H1 (cell line): ENCODE data around the gene SLC25A17. TPM values are rescaled to one million over a fixed set of nuclear protein-coding genes. Genes with fewer than 3 reads are reported as not detected.

ENCODE experiments used
- CTCF ChIA-PET: fragments of 300-600 bp; sonication (Branson Sonifier 250); formaldehyde crosslinking; loops from one replicate; lab custom pipeline; 2021; ENCODE audit not compliant: partially characterized antibody; lab: Charles Lee
- POLR2A ChIA-PET: fragments of 300-600 bp; sonication (Branson Sonifier 250); formaldehyde crosslinking; loops from one replicate; lab custom pipeline; 2021; ENCODE audit warnings: inconsistent platforms; ENCODE audit not compliant: partially characterized antibody; lab: Charles Lee
- DNase-seq, 2 experiments: peaks; one replicate each; pipeline versions ENCODE4 v3.0.0 to v3.0.0-alpha.2; 2010 to 2022; ENCODE audit warnings: low spot score in 2 of 2, low read depth in 1 of 2, mixed read lengths in 1 of 2
- FAIRE-seq: peaks from 2 replicates; lab custom pipeline; 2011; peaks lifted over from hg19 to GRCh38; lab: Jason Lieb, UNC
- H2AFZ ChIP-seq: 2 replicates; pipeline ENCODE4 v1.8.1; 2012; ENCODE audit warnings: low read length, inconsistent platforms
- H2AK5ac ChIP-seq: 2 replicates; pipeline ENCODE4 v1.6.1; 2013; ENCODE audit warnings: low read depth, low read length
- H2BK120ac ChIP-seq: replicated peaks from 2 replicates; pipeline ENCODE3; 2013; ENCODE audit warnings: low read depth, low read length, inconsistent platforms
- H2BK12ac ChIP-seq: 2 replicates; pipeline ENCODE4 v1.6.1; 2013; ENCODE audit warnings: low read depth, low read length
- H2BK15ac ChIP-seq: 2 replicates; pipeline ENCODE4 v1.6.1; 2013; ENCODE audit warnings: low read length
- H2BK20ac ChIP-seq: 2 replicates; pipeline ENCODE4 v1.6.1; 2013; ENCODE audit warnings: low read length
- H2BK5ac ChIP-seq: 2 replicates; pipeline ENCODE4 v1.6.1; 2013; ENCODE audit warnings: low read depth, low read length
- H3K14ac ChIP-seq: 2 replicates; pipeline ENCODE4 v1.6.1; 2013; ENCODE audit warnings: inconsistent platforms; ENCODE audit not compliant: insufficient read length
- H3K18ac ChIP-seq: 2 replicates; pipeline ENCODE4 v1.6.1; 2013; ENCODE audit warnings: low read length; ENCODE audit errors: extremely low read depth
- H3K23ac ChIP-seq: 2 replicates; pipeline ENCODE4 v1.6.1; 2013; ENCODE audit warnings: inconsistent platforms; ENCODE audit not compliant: insufficient read length
- H3K23me2 ChIP-seq: 2 replicates; pipeline ENCODE4 v1.6.1; 2013; ENCODE audit warnings: low read depth, low read length
- H3K27ac ChIP-seq: 2 replicates; pipeline ENCODE4 v1.6.1; 2011; ENCODE audit warnings: low read depth, low read length, inconsistent platforms
- H3K27me3 ChIP-seq, 4 experiments: replicated peaks in 1 of 4; 1 replicate in 1 of 4; 2 replicates in 3 of 4; pipeline versions ENCODE4 v1.6.1 to v1.8.1; 2011 to 2013; ENCODE audit warnings: low read length in 3 of 4, mild to moderate bottlenecking in 3 of 4, inconsistent platforms in 2 of 4, mixed read lengths in 2 of 4, moderate library complexity in 1 of 4; ENCODE audit not compliant: control insufficient read depth in 3 of 4, insufficient read depth in 3 of 4; ENCODE audit errors: extremely low read depth in 1 of 4
- H3K36me3 ChIP-seq, 4 experiments: 2 replicates each; pipeline versions ENCODE4 v1.6.1 to v1.8.1; 2011 to 2013; ENCODE audit warnings: mild to moderate bottlenecking in 4 of 4, low read length in 3 of 4, moderate library complexity in 2 of 4, control low read depth in 1 of 4, inconsistent platforms in 1 of 4; ENCODE audit not compliant: insufficient read depth in 4 of 4, control insufficient read depth in 2 of 4
- H3K4ac ChIP-seq: replicated peaks from 2 replicates; pipeline ENCODE3; 2013; ENCODE audit warnings: low read length, low read depth, mixed read lengths, inconsistent platforms; ENCODE audit not compliant: insufficient read length
- H3K4me1 ChIP-seq, 4 experiments: replicated peaks in 1 of 4; 1 replicate in 1 of 4; 2 replicates in 3 of 4; pipeline versions ENCODE4 v1.6.1 to v1.8.1; 2011 to 2013; ENCODE audit warnings: low read length in 3 of 4, inconsistent platforms in 2 of 4, mixed read lengths in 1 of 4; ENCODE audit not compliant: insufficient read depth in 4 of 4, control insufficient read depth in 3 of 4
- H3K4me2 ChIP-seq, 2 experiments: 2 replicates each; pipeline versions ENCODE4 v1.6.1 to v1.8.1; 2011 to 2013; ENCODE audit warnings: low read depth in 2 of 2, low read length in 2 of 2, control low read depth in 1 of 2, inconsistent platforms in 1 of 2, mild to moderate bottlenecking in 1 of 2; ENCODE audit not compliant: insufficient read depth in 1 of 2
- H3K4me3 ChIP-seq, 4 experiments: fragments of 200-600, 300-600 bp in 1 of 4; sonication (generic), shearing (Covaris generic), sonication (Bioruptor Twin) in 1 of 4; 2 replicates each; pipeline versions ENCODE4 v1.5.1 to v1.8.1; 2011 to 2016; ENCODE audit warnings: low read length in 4 of 4, low read depth in 3 of 4, control low read depth in 2 of 4, inconsistent platforms in 2 of 4, mild to moderate bottlenecking in 2 of 4, mixed read lengths in 1 of 4, moderate library complexity in 1 of 4; ENCODE audit not compliant: insufficient read depth in 2 of 4; ENCODE audit errors: extremely low read depth in 1 of 4
- H3K56ac ChIP-seq: replicated peaks from 2 replicates; pipeline ENCODE3; 2013; ENCODE audit warnings: low read depth, mild to moderate bottlenecking, mixed read lengths, low read length, inconsistent platforms; ENCODE audit not compliant: insufficient read length
- H3K79me1 ChIP-seq: 2 replicates; pipeline ENCODE4 v1.6.1; 2013; ENCODE audit warnings: low read depth, low read length, control low read depth
- H3K79me2 ChIP-seq, 2 experiments: 2 replicates each; pipeline versions ENCODE4 v1.6.1 to v1.8.1; 2012 to 2013; ENCODE audit warnings: low read length in 2 of 2, mild to moderate bottlenecking in 2 of 2, inconsistent platforms in 1 of 2; ENCODE audit not compliant: insufficient read depth in 2 of 2, control insufficient read depth in 1 of 2
- H3K9ac ChIP-seq, 4 experiments: replicated peaks in 1 of 4; 1 replicate in 1 of 4; 2 replicates in 3 of 4; pipeline versions ENCODE4 v1.6.1 to v1.8.1; 2011 to 2013; ENCODE audit warnings: low read depth in 3 of 4, low read length in 3 of 4, control low read depth in 2 of 4, mild to moderate bottlenecking in 2 of 4, moderate library complexity in 2 of 4, inconsistent platforms in 1 of 4; ENCODE audit errors: extremely low read depth in 1 of 4
- H3K9me3 ChIP-seq, 2 experiments: 2 replicates each; pipeline versions ENCODE4 v1.6.1 to v1.8.1; 2012 to 2013; ENCODE audit warnings: mild to moderate bottlenecking in 2 of 2, moderate library complexity in 2 of 2, control low read depth in 1 of 2, inconsistent platforms in 1 of 2, low read depth in 1 of 2, low read length in 1 of 2, mixed read lengths in 1 of 2; ENCODE audit not compliant: insufficient read depth in 2 of 2
- H4K20me1 ChIP-seq, 2 experiments: replicated peaks in 1 of 2; 2 replicates each; pipeline versions ENCODE3 to v1.8.1; 2011 to 2013; ENCODE audit warnings: inconsistent platforms in 2 of 2, low read length in 2 of 2, mild to moderate bottlenecking in 1 of 2; ENCODE audit not compliant: insufficient read depth in 2 of 2, control insufficient read depth in 1 of 2
- H4K5ac ChIP-seq: 2 replicates; pipeline ENCODE4 v1.6.1; 2013; ENCODE audit warnings: low read length, low read depth, mixed read lengths, inconsistent platforms; ENCODE audit not compliant: insufficient read length
- H4K8ac ChIP-seq: 2 replicates; pipeline ENCODE4 v1.8.0; 2013; ENCODE audit warnings: mild to moderate bottlenecking, moderate library complexity, low read length, inconsistent platforms; ENCODE audit not compliant: insufficient read depth; ENCODE audit errors: extremely low read depth
- H4K91ac ChIP-seq: replicated peaks from 2 replicates; pipeline ENCODE3; 2013; ENCODE audit warnings: low read length, mixed read lengths, inconsistent platforms; ENCODE audit not compliant: insufficient read length
- CBX8 ChIP-seq: fragments of 300-800, 300-1000 bp; sonication (generic); IDR thresholded peaks from 2 replicates; pipeline ENCODE4 v1.7.1; 2016; ENCODE audit warnings: low read depth, low read length, borderline replicate concordance
- CEBPB ChIP-seq: IDR thresholded peaks from 2 replicates; pipeline ENCODE4 v1.6.1; 2012; ENCODE audit warnings: low read depth, low read length
- FOSL1 ChIP-seq: IDR thresholded peaks from 2 replicates; pipeline ENCODE4 v1.6.1; 2011; ENCODE audit warnings: mild to moderate bottlenecking, low read depth, low read length, moderate library complexity; ENCODE audit not compliant: insufficient read depth
- JUN ChIP-seq: IDR thresholded peaks from 2 replicates; pipeline ENCODE4 v1.6.1; 2011; ENCODE audit warnings: low read depth, mild to moderate bottlenecking, improper control_type of control experiment, low read length
- POLR2AphosphoS5 ChIP-seq: IDR thresholded peaks from 2 replicates; pipeline ENCODE4 v1.6.1; 2011; ENCODE audit warnings: low read depth, low read length
- SAP30 ChIP-seq: fragments of 300-600 bp; sonication (generic); IDR thresholded peaks from 2 replicates; pipeline ENCODE4 v1.7.1; 2012; ENCODE audit warnings: low read length, moderate library complexity, mild to moderate bottlenecking, inconsistent platforms; ENCODE audit not compliant: insufficient read depth, insufficient replicate concordance
- SIN3A ChIP-seq, 2 experiments: IDR thresholded peaks in 1 of 2; conservative IDR thresholded peaks in 1 of 2; 2 replicates each; pipeline ENCODE4 v1.6.1; 2011 to 2012; ENCODE audit warnings: low read length in 2 of 2, improper control_type of control experiment in 1 of 2, low read depth in 1 of 2, mild to moderate bottlenecking in 1 of 2
- SP2 ChIP-seq: IDR thresholded peaks from 2 replicates; pipeline ENCODE4 v1.6.1; 2012; ENCODE audit warnings: mild to moderate bottlenecking, low read length, inconsistent platforms
- SRF ChIP-seq: IDR thresholded peaks from 2 replicates; pipeline ENCODE4 v1.6.1; 2011; ENCODE audit warnings: mild to moderate bottlenecking, low read depth, low read length, moderate library complexity
- SUZ12 ChIP-seq: fragments of 200-600 bp; sonication (generic); IDR thresholded peaks from 2 replicates; pipeline ENCODE4 v1.6.1; 2012; ENCODE audit warnings: mild to moderate bottlenecking, inconsistent platforms, low read length, moderate library complexity, mixed read lengths
- TAF1 ChIP-seq: IDR thresholded peaks from 2 replicates; pipeline ENCODE4 v1.6.1; 2011; ENCODE audit warnings: mild to moderate bottlenecking, low read depth, low read length
- TAF7 ChIP-seq: optimal IDR thresholded peaks from 2 replicates; pipeline ENCODE3; 2011; ENCODE audit warnings: low read depth, mild to moderate bottlenecking, inconsistent platforms, low read length, moderate library complexity, borderline replicate concordance
- YY1 ChIP-seq: IDR thresholded peaks from 2 replicates; pipeline ENCODE4 v1.6.1; 2011; ENCODE audit warnings: low read depth, mild to moderate bottlenecking, low read length
- WGBS, 2 experiments: shearing (Covaris generic) in 1 of 2; methylation state at CpG; one replicate each; pipeline versions ENCODE4 v1.1.6 to v1.1.7; 2013 to 2015; ENCODE audit warnings: low lambda C conversion rate in 2 of 2, mixed read lengths in 2 of 2, inconsistent platforms in 1 of 2, low coverage in 1 of 2, missing lambda C conversion rate in 1 of 2; ENCODE audit not compliant: insufficient replicate concordance in 2 of 2, insufficient coverage in 1 of 2, insufficient read length in 1 of 2; ENCODE audit errors: extremely low coverage in 1 of 2, missing lambda C conversion rate in 1 of 2; 5-methylcytosine and 5-hydroxymethylcytosine counted together
- polyA plus RNA-seq, 7 experiments: library from polyadenylated mRNA; depleted of rRNA in 3 of 7; stranded (reverse) in 5 of 7; unstranded in 2 of 7; fragments of >200 nt in 5 of 7; fragments of 200-250 nt in 2 of 7; gene quantifications; 1 replicate in 5 of 7; 2 replicates in 1 of 7; 4 replicates in 1 of 7; pipeline versions ENCODE4 v1.2.1 to v1.2.3, GENCODE V29; 2011 to 2013; ENCODE audit warnings: missing spikeins in 2 of 7, mixed read lengths in 2 of 7
- total RNA-seq: library from RNA; stranded (reverse); fragmentation: NEBNext Ultra II Directional; extraction: Animal tissue kit (Norgen Biotek cat#: 25700); gene quantifications from 2 replicates; pipeline ENCODE4 v1.2.1, GENCODE V29; 2021
- TF ChIP-seq, protein P1 (sequence below): IDR thresholded peaks from 2 replicates; pipeline ENCODE4 v1.6.1; 2012; ENCODE audit warnings: inconsistent platforms

SLC25A17 gene
- total and polyA plus RNA-seq, 2 of the 8 experiments (the other 6 are each of a cell fraction or from before 2014, with no cell fraction given): 17.9 to 40.4 TPM

DNA sequence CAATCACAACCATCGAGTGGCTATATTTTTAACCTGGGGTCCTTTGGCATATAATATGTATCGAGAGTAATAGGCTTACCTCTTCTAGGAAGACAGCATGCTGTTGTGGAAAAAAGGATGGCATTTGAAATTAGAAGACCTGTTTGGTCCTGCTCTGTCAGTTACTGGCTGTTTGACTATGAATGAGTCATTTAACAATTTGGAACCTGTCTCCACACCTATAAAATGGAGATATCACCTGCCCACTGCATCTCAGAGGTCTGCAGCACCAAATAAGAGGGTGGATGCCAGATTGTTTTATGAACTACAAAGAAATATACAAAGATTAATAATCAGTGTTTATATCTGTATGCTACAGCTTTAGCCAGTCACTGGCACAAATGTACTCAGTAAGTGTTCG, 60.8 kb downstream of the SLC25A17 start:
- Histone ChIP-seq H3K9me3 (no peaks in the 10 kb centered on the region), H2BK120ac (no peak overlapping the region), H2BK15ac (no peak overlapping the region), H3K4ac (no peak overlapping the region), H4K91ac (no peak overlapping the region), H4K5ac (no peak overlapping the region), H3K27me3 (no peaks in the 10 kb centered on the region), H3K79me1 (no peaks in the 10 kb centered on the region), H3K4me3 (no peak overlapping the region), H3K4me2 (no peak overlapping the region), H4K20me1 (no peaks in the 10 kb centered on the region), H2BK12ac (no peak overlapping the region), H3K14ac (no peak overlapping the region), H2AK5ac (no peak overlapping the region), H3K4me1 (peaks cover 0 to 7% (median under 1%) of the 10 kb centered on the region in 4 experiments; a peak in 2 of 7 replicates), H3K18ac (no peak overlapping the region), H3K79me2 (no peaks in the 10 kb centered on the region), H3K56ac (no peak overlapping the region), H4K8ac (no peak overlapping the region), H2AFZ (no peak overlapping the region), H3K23me2 (no peaks in the 10 kb centered on the region), H3K23ac (no peak overlapping the region), H3K27ac (no peak overlapping the region), H2BK5ac (no peak overlapping the region), H3K9ac (no peak overlapping the region), H2BK20ac (no peak overlapping the region), H3K36me3 (no peaks in the 10 kb centered on the region)
- FAIRE-seq: no peak
- no peak for DNase-seq
- ChIA-PET CTCF (interaction anchor here (0.7 to 4.7 kb wide), 7 partner anchors 10 to 322 kb away, joined by 3 to 25 read pairs (median 3); no protein-coding TSS in a partner anchor), POLR2A (interaction anchor here (0.6 to 0.7 kb wide), 2 partner anchors 47 to 64 kb away, joined by 3 read pairs; no protein-coding TSS in a partner anchor)
- WGBS, 2 experiments: 92% methylated on average over 3 of the region's 3 CpGs; no CpG with 5 or more reads in 1 of the 2 experiments
- TF ChIP-seq SAP30: no peak
- no peak for TF ChIP-seq SIN3A (conservative IDR thresholded peaks at IDR 0.05 in 1 of 2, IDR thresholded peaks at IDR 0.05 in 1 of 2; ENCODE audit: low read depth in 1 of 2, low read length in 2 of 2)
- TF ChIP-seq, protein P1, sequence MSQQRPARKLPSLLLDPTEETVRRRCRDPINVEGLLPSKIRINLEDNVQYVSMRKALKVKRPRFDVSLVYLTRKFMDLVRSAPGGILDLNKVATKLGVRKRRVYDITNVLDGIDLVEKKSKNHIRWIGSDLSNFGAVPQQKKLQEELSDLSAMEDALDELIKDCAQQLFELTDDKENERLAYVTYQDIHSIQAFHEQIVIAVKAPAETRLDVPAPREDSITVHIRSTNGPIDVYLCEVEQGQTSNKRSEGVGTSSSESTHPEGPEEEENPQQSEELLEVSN: no peak
- no peak for TF ChIP-seq YY1
- TF ChIP-seq SP2: no peak
- TF ChIP-seq CEBPB: no peak
- TF ChIP-seq CBX8: no peak
- no peak for TF ChIP-seq TAF1
- TF ChIP-seq SRF: no peak
- no peak for TF ChIP-seq JUN
- no peak for TF ChIP-seq SUZ12
- no peak for TF ChIP-seq POLR2AphosphoS5
- TF ChIP-seq FOSL1: no peak
- TF ChIP-seq TAF7: no peak
